Nephron progenitor cell (in vitro differentiated cells): ENCODE measurements around the gene TSC22D4.
A peak's percentile ranks its signal among the peaks of the same experiment; 100 is the strongest.
"Not testable (repeated sequence)": the region's sequence is repeated elsewhere in the genome, so short reads cannot be mapped to it uniquely, and the experiment has no call there.

ENCODE experiments used
- DNase-seq: peaks from one replicate; pipeline ENCODE4 v3.0.0; 2021
- H3K27ac Mint-ChIP-seq: 2 replicates; pipeline ENCODE4 v1.8.0; 2021; ENCODE audit warnings: mild to moderate bottlenecking, moderate library complexity, mixed read lengths
- H3K27me3 Mint-ChIP-seq: 2 replicates; pipeline ENCODE4 v1.8.0; 2021; ENCODE audit warnings: mild to moderate bottlenecking, low read depth, mixed read lengths; ENCODE audit not compliant: poor library complexity
- H3K36me3 Mint-ChIP-seq: 2 replicates; pipeline ENCODE4 v1.8.0; 2021; ENCODE audit warnings: low read depth, mixed read lengths
- H3K4me1 Mint-ChIP-seq: 2 replicates; pipeline ENCODE4 v1.8.0; 2021; ENCODE audit warnings: mixed read lengths
- H3K4me3 Mint-ChIP-seq: 2 replicates; pipeline ENCODE4 v1.8.0; 2021; ENCODE audit warnings: mild to moderate bottlenecking, moderate library complexity, mixed read lengths
- H3K9me3 Mint-ChIP-seq: 2 replicates; pipeline ENCODE4 v1.8.0; 2021; ENCODE audit warnings: mild to moderate bottlenecking, moderate library complexity, mixed read lengths
- TF ChIP-seq, protein P1 (sequence below): fragments of 200-600 bp; sonication (generic); IDR thresholded peaks from 2 replicates; pipeline ENCODE4 v1.5.0; 2021; ENCODE audit warnings: antibody characterized with exemption

Gene TSC22D4

DNA sequence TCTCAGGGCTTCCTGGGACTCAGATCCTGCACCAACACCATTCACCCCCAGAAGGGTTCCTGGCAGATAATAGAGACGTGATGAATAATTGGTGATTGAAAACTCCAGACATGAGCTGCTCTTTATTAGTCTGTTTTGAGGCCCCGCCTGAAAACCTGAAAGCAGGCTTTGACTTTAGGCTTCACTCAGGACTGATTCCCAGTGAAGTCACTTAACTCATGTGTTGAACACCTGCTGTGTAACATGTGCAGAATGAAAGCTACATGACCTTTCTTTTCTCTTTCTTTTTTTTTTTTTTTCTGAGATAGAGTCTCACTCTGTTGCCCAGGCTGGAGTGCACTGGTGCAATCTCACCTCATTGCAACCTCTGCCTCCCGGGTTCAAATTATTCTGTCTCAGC, 23.8 kb downstream of the TSC22D4 start:
- peaks cover 10% of the 10 kb centered on the region for H3K4me1 Mint-ChIP-seq
- no peak for DNase-seq
- no peak overlapping the region for H3K4me3 Mint-ChIP-seq
- H3K27ac Mint-ChIP-seq = peak overlapping the region; percentile 69
- TF ChIP-seq, protein P1, sequence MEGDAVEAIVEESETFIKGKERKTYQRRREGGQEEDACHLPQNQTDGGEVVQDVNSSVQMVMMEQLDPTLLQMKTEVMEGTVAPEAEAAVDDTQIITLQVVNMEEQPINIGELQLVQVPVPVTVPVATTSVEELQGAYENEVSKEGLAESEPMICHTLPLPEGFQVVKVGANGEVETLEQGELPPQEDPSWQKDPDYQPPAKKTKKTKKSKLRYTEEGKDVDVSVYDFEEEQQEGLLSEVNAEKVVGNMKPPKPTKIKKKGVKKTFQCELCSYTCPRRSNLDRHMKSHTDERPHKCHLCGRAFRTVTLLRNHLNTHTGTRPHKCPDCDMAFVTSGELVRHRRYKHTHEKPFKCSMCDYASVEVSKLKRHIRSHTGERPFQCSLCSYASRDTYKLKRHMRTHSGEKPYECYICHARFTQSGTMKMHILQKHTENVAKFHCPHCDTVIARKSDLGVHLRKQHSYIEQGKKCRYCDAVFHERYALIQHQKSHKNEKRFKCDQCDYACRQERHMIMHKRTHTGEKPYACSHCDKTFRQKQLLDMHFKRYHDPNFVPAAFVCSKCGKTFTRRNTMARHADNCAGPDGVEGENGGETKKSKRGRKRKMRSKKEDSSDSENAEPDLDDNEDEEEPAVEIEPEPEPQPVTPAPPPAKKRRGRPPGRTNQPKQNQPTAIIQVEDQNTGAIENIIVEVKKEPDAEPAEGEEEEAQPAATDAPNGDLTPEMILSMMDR = no peak
- peaks cover 4% of the 10 kb centered on the region for H3K9me3 Mint-ChIP-seq
- H3K27me3 Mint-ChIP-seq = peaks cover 16% of the 10 kb centered on the region
- peaks cover 16% of the 10 kb centered on the region for H3K36me3 Mint-ChIP-seq

DNA sequence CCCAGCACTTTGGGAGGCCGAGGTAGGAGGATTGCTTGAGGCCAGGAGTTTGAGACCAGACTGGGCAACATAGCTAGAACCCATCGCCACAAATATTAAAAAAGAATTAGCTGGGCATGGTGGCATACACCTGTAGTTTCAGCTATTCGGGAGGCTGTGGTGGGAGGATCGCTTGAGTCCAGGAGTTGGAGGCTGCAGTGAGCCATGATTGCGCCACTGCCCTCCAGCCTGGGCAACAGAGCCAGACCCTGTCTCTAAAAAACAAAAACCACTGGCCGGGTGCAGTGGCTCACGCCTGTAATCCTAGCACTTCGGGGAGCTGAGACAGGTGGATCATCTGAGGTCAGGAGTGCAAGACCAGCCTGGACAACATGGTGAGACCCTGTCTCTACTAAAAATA, 25.2 kb downstream of the TSC22D4 start:
- H3K9me3 Mint-ChIP-seq, H3K4me3 Mint-ChIP-seq, DNase-seq, H3K27ac Mint-ChIP-seq: not testable (repeated sequence)
- peaks cover 12% of the 10 kb centered on the region for H3K36me3 Mint-ChIP-seq
- peaks cover 14% of the 10 kb centered on the region for H3K4me1 Mint-ChIP-seq
- peaks cover 16% of the 10 kb centered on the region for H3K27me3 Mint-ChIP-seq

DNA sequence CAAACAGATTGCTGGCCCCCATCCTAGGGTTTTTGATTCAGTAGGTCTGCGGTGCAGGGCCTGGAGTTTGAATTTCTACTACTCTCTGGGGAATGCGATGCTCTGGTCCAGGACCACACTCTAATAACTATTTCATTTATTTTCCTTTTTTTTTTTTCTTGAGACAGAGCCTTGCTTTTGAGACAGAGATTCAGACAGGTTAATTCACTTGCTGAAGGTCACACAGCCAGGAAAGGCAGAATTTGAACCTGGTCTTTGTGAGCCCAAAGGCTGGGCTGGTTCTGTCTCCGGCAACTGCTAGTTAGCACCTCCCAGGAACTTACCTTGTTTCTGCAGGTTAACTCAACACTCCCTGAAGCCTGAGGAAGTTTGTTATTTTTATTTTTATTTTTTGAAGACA, 26.5 kb downstream of the TSC22D4 start:
- no peak for DNase-seq
- TF ChIP-seq, protein P1 = no peak
- Mint-ChIP-seq H3K4me1 (peaks cover 14% of the 10 kb centered on the region), H3K27me3 (peaks cover 16% of the 10 kb centered on the region), H3K36me3 (peaks cover 4% of the 10 kb centered on the region), H3K4me3 (no peak overlapping the region), H3K9me3 (peaks cover 4% of the 10 kb centered on the region), H3K27ac (no peak overlapping the region)

DNA sequence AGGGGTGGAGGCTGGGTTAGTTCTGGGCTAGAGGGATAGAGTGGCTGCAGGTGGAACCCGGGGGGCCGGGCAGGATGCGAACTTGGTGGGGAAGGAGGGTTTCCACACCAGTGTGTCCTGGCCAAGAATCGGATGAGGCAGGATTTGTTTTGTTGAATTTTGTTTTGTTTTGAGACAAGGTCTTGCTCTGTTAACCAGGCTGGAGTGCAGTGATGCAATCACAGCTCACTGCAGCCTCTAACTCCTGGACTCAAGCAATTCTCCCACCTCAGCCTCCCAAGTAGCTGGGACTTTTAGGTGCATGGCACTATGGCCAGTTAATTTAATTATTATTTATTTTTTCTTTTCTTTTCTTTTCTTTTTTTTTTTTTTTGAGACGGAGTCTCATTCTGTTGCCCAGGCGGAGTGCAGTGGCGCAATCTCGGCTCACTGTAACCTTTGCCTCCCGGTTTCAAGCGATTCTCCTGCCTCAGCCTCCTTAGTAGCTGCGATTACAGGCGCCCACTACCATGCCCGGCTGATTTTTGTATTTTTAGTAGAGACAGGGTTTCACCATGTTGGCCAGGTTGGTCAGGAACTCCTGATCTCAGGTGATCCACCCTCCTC, 29.7 kb downstream of the TSC22D4 start:
- Mint-ChIP-seq H3K9me3 (no peaks in the 10 kb centered on the region), H3K4me1 (peaks cover 15% of the 10 kb centered on the region), H3K4me3 (no peak overlapping the region), H3K27ac (peak overlapping the region; percentile 72), H3K36me3 (no peaks in the 10 kb centered on the region), H3K27me3 (peaks cover 16% of the 10 kb centered on the region)
- TF ChIP-seq, protein P1 = no peak
- DNase-seq = no peak

DNA sequence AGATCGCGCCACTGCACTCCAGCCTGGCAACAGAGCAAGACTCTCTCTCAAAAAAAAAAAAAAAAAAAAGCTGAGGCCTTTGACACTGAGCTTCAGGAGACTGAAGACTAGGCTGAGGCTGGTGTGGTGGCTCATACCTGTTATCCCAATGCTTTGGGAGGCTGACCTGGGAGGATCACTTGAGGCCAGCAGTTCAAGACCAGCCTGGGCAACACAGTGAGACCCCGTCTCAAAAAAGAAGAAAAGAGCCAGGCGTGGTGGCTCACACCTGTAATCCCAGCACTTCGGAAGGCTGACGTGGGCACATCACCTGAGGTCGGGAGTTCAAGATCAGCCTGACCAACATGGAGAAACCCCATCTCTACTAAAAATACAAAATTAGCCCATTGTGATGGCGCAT, 31.7 kb downstream of the TSC22D4 start:
- not testable (repeated sequence) for H3K27ac Mint-ChIP-seq, DNase-seq, H3K4me3 Mint-ChIP-seq, H3K9me3 Mint-ChIP-seq, H3K36me3 Mint-ChIP-seq
- Mint-ChIP-seq H3K4me1 (peaks cover 26% of the 10 kb centered on the region), H3K27me3 (peaks cover 13% of the 10 kb centered on the region)

DNA sequence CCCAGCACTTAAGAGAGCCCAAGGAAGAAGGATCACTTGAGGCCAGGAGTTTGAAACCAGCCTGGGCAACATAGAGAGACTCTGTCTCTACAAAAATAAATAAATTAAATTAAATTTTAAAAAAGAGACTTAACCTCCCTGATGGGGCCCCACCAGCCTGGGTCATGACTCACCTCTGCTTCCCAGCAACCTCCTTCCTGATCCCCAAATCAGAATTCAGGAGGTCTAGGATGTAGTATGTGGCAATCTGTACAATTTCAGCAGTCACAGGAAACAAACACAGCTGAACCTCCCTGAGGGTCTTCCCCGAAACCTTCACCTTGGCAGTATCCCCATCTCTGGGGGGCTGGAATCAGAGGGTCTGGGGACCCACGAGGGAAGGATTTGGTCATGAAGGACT, 33.0 kb downstream of the TSC22D4 start:
- H3K4me1 Mint-ChIP-seq = peaks cover 30% of the 10 kb centered on the region
- TF ChIP-seq, protein P1 = no peak
- peaks cover 7% of the 10 kb centered on the region for H3K27me3 Mint-ChIP-seq
- no peak overlapping the region for H3K27ac Mint-ChIP-seq
- no peaks in the 10 kb centered on the region for H3K36me3 Mint-ChIP-seq
- no peak overlapping the region for H3K4me3 Mint-ChIP-seq
- no peak for DNase-seq
- H3K9me3 Mint-ChIP-seq = no peaks in the 10 kb centered on the region
